HG03280 (cell line): ENCODE data around the gene ANXA8L1.
A peak's percentile ranks its signal among the peaks of the same experiment; 100 is the strongest.
"Not testable (repeated sequence)": the region's sequence is repeated elsewhere in the genome, so short reads cannot be mapped to it uniquely, and the experiment has no call there.

Experiments used
- ATAC-seq: cut with Tn5 transposase; IDR thresholded peaks from one replicate; pipeline ENCODE4 v1.9.1; 2021; ENCODE audit warnings: mild to moderate bottlenecking, moderate library complexity; ENCODE audit not compliant: unreplicated experiment

ANXA8L1 gene, protein sequence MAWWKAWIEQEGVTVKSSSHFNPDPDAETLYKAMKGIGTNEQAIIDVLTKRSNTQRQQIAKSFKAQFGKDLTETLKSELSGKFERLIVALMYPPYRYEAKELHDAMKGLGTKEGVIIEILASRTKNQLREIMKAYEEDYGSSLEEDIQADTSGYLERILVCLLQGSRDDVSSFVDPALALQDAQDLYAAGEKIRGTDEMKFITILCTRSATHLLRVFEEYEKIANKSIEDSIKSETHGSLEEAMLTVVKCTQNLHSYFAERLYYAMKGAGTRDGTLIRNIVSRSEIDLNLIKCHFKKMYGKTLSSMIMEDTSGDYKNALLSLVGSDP

DNA sequence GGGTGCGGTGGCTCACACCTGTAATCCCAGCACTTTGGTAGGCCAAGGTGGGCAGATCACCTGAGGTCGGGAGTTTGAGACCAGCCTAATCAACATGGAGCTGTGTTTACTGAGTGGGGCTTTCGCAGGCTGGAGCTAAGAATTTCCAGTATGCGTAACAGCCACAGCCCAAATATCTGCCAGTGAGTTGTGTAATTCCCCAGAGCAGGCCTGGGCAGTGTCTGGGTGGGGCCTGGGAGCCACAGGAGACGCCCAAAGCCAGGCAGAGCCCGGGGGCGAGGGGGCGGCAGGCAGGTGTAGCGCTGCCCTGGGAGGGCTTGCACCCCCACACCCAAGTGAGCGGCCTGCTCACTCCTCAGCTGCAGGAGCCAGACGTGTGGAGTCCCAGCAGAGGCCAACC lies at the start of gene ANXA8L1:
ANXA8L1 (plus strand) TSS at position 371 of the 400 bp plus-strand sequence. CDS start 76 bp downstream, outside the sequence.
- ATAC-seq: not testable (repeated sequence)

DNA sequence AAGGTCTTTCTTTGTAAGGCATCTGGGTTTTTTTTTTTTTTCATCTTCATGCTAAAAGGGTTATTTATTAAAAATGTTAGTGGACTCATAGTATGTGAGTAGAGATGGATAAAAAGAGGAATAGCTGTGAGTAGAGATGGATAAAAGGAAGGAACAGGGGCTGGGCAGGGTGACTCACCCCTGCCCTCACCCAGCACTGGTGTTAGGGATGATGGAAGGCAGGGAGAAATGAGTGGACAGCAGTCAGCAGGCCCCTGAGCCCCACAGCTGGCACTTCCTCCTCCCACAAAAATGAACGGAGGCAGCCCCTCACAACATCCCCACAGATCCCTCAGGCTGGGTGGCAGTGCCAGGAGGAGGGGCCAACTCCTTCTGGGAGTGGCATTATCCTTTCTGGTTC lies 49.5 kb upstream of the ANXA8L1 start:
- no peak for ATAC-seq

DNA sequence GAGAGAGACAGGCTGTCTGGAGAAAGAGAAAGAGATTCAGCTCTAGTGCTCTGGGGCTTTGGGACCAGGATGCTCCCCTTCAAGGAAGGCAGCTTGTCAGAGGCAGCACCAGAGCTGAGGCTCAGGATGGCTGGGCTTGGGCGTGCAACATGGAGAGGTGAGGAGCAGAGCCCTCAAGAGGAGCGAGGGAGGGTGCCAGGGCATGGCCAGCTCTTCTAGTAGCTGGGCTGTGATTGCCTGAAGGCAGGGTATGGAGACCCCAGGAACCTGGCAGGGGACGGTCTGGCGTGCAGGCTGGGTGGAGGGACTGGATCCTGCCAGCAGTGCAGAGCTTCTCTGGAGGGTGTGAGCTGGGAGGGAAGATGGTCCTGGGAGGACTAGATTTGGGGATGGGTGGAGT lies 48.6 kb upstream of the ANXA8L1 start:
- ATAC-seq: no peak

DNA sequence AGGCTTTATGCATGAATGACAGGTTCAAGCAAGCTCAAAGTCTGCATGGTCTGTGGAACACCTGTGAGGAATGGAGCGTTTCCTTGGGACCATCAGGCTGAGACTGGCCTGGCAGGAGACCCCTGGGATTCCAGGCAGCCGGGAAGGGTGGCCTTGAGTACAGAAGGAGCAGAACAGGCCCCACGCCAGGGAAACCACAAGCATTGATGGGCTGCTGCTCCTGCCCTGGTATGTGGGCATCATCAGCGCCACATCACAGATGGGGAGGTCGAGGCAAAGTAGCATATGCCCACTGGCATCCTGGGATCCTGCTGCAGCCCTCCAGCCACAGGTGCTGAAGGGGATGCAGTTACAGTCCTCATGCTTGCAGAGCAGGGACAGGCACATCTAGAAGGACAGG lies 47.9 kb upstream of the ANXA8L1 start:
- no peak for ATAC-seq

DNA sequence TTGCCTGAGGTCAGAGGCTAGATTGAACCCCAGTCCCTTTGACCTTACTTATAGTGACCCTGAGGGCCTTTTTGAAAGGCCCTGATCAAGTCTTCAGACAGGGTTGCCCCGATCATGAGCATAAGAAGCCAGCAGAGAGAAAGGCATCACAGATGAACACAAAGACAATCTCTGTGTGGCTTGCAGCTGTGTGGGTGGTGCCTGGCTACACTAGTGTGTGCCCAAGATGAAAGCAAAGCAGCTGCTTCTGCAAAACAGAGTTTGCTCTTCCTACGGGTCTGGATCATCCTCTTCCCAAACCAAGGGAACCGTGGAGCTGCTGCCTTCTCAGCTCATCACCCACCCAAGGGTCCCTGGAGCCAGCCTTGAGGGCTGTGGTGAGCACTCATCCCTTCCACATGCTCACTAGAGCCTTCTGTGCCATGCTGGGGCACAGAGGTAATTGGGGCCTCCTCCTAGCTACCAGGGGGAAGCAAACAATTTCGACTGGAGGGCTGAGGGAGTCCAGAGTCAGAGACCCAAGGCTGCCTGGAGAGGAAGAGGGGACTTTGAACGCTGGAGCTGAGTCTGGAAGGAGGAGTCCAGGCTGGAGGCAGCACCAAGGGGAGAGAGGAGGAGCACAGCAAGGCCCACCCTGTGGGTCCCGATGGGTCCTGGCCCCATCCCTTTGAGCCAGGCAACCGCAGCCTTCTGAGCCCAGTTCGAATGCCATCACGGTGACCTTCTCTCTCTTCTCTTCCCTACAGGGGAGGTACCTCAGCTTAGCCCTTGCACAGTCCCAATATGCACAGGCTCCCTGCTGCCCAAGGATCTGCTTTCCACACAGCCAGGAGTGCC lies 46.5 kb upstream of the ANXA8L1 start:
- ATAC-seq: no peak

DNA sequence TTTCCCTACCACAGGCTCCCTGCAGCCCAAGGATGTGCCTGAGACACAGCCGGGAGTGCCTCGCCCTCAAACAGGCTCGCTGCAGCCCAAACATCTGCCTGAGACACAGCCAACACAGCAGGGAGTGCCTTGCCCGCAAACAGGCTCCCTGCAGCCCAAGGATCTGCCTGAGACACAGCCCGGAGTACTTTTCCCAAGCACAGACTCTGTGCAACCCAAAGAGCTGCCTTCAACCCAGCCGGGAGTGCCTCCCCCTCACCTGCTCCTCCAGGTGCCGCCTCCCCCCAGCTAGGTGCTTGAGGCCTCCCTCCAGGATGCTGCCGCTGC lies 45.9 kb upstream of the ANXA8L1 start:
- ATAC-seq: no peak

DNA sequence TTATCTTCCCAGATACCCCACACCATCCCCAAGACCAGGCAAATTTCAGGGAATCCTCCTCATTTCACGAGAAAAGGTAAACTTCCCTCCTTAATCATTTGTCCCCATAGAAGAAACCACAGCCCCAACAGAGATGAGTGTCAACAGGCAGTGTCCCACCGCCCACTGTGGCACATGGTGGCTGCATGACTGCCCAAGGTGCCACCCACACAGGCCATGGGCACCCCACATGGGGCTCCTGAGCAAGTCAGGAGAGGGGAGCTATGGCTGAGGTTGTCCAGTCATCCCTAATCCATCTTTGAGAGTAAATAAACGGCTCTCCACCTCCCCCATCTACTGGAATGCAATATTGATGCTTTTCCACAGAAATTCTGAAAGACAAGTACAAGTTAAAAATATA lies 44.7 kb upstream of the ANXA8L1 start:
- no peak for ATAC-seq

DNA sequence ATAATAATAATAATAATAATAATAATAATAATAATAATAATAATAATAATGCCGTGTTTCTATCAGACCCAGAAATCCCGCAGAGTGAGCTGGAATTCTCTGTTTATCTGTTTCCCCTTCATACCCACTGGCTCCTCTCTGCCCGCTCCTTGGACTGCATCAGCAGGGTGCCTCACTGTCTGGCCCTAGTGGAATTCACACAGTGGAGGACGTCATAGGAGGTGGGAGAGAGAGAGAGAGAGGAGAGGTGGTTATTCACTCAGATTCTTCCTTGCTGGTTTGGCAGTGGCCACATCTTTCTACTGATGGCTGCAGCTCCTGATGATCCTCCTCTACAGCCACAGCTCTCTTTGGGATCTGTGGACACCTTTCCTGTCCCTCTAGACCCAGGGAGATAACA lies 10.1 kb upstream of the ANXA8L1 start:
- ATAC-seq: not testable (repeated sequence)

DNA sequence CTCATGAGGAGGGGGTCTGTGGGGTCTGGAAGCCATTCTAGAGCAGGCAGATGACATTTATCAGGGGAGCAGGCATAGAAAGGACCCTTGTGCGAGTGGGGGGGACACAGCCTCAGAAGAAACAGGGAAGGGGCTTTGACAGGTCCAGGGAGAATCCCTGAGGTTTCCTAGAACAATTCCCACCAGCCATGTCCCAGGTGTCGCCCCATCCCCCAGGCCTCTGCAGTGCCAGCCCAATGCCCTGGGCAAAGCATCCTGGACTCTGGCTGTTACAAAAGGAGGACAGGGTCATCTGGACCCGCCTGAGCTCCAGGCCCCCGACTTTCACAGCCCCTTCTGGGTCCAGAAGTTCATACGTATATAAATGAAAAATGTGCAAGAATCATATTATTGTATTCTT lies 8.4 kb upstream of the ANXA8L1 start:
- ATAC-seq: not testable (repeated sequence)

DNA sequence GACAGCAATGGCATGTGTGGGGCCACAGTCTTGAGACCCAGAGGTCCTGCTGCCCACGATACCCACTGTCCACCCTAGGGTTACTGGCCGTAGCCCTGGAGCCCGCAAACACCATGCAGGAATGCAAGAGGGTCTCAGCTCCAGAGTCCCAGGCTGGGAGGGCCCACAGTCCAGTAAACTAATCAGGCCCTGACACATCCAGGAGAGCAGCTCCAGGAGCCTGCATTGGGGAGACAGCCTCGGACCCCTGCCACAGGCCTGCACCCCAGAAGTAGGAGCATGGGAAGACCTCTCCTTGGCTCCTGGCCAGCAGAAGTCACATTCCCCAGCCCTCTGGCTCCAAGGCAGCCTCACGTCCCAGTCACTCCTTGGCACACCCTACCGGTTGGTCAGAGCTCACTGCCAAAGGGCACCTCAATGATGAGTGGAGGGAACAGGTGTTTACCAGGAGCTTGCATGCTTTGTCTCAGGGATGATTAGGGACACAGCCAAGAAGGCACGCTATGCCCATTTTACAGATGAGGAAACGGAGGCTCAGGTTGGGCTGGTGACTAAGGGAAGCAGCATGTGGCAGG lies 7.8 kb upstream of the ANXA8L1 start:
- ATAC-seq: not testable (repeated sequence)

DNA sequence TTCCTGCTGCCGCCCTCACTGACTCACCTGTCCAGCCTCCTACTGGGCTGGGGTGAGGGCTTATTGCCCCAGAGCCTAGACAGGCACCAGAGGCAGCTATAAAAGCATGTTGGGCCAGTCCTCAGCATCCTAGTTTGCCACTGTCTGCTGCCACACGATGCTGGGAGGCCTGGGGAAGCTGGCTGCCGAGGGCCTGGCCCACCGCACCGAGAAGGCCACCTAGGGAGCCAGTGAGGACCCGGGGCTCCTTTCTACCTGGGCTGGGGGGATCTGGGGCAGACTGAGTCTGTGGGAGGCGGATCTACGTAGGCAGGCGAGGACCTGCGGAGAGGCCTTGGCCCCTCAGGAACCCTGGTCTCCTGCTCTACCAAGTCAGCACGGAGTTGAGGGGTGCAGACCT lies 6.6 kb upstream of the ANXA8L1 start:
- ATAC-seq: not testable (repeated sequence)

DNA sequence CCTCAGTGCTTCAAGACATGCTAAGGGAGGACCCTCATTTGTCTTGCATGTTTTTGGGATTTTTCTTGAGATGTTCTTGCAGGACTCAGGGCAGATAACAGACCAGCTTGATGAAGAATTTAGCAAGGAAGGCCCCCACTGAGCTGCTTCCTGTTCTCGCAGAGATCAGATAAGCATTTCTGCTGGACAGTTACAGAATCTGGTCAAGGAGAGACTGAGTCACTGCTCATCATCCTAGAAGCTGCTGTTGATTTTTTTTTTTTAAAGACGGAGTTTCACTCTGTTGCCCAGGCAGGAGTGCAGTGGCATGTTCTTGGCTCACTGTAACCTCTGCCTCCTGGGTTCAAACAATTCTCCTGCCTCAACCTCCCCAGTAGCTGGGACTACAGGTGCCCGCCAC lies 1.2 kb upstream of the ANXA8L1 start:
- not testable (repeated sequence) for ATAC-seq

DNA sequence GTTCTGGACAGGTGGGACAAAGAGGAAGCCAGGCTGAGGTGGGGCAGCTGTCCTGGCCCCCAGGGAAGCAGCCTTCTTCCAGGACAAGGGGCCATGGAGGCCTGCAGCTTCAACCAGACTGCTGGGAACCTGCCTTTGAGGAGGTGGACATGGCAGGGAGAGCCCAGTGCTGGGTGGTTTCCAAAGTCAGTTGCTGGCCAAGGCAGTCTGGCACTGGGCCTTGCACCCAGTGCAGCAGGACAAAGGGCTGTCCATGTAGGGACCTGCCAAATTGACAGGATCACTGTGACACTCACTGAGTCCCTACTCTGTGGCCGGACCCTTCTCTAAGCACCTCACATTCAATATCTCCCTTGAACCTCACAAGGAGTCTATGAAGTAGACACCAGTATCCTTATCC lies 1.4 kb downstream of the ANXA8L1 start:
- ATAC-seq: not testable (repeated sequence)

DNA sequence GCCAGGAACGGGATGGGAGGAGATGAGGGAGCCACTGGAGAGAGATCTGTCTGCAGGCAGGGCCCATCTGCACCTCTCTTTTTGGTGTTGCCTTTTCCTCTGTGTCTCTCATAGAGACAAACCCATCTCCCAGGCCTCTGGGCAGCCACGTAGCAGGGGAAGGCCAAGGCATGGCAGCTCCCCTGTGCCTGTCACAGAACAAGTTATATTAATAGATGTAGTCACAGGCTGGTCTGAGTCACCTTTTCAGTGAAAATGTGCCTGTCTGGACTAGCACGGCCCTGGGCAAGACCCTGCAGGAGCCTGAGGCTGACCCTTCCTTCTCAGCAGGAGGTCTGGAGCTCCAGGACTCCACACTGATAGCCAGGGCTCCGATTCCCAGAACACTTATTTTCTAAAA lies 2.1 kb downstream of the ANXA8L1 start:
- not testable (repeated sequence) for ATAC-seq

DNA sequence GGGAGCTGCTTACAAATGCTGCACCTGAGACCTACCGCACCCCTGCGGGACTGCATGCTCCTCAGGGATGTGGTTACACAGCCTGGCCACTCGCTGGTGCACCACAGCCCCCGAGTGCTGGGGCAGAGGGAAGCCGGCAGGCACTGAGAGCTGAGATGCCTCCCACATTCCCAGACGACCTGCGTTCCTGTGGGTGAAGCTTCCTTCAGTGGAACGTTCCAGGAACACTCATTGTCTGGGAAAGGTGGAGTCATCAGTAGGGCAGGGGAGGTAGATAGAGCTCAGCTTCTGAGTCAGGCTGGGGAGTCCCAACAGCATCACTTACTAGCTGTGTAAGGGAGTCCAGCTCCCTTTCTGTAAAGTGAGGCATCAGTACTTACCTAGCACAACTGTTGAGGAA lies 2.5 kb downstream of the ANXA8L1 start:
- not testable (repeated sequence) for ATAC-seq

DNA sequence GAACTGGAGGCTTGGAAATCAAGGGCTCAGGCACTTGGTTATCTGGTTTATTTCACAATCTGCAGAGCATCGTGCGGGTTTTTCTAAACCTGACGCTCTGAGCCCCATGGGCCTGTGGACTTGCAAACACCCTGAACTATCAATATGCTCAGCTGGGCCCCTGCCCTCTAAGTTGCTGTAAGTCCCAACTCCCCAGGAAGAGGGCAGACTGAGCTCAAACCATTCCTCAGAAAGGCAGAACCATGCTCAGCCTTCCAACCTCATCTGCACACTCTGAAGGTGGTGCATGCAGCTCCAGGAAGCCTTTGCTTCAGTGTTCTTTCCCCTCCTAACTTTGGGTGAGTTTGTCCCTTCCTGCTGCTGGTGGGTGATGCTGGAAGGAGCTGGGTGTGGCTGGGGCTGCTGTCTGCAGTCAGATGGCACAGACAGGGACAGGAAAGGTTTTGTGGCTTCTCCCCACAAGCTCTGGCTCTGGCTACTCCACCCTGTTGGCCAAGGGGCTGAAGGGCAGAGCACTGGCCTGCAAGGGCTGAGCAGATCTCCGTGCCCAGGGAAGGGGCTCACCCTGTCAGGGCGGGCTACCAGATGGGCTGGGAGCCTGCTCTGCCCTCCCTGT lies 3.8 kb downstream of the ANXA8L1 start:
- ATAC-seq: not testable (repeated sequence)

DNA sequence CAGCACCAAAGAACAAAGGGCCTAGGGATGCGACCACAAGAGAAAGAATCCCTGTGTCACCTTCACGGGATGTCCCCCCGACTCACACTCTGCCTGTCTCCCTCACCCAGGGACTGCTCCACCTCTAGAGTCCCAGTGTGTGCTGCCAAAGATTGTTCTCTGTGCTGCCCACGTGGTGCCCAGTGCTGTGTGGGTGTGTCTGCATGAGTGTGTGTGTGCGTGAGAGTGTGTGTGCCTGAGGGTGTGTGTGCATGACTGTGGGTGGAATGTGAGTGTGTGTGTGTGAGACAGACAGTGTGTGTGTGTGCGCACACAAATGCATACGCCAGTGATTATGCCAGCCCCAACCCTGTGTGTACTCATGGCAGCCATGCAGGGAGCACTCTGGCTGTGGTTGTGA lies 10.3 kb downstream of the ANXA8L1 start:
- ATAC-seq: not testable (repeated sequence)

DNA sequence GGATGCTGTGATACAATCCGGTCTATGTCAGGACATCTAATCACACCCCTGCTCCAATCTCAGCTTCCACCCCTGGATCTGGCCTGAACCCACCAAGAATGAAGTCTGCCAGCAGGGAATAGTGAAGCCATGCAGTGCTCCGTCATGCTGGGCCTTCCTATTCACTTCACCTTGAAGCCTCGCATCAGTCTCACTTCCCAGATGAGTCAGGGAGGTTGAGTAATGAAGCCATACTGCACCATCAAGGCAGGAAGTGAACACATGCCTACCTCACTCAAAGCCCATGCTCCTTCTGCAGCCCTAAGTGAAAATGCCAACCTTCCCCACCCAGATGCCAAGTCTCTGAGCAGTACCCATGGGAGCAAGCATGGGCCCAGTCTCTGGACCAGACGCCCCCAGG lies 11.1 kb downstream of the ANXA8L1 start:
- ATAC-seq: peak; percentile 62

DNA sequence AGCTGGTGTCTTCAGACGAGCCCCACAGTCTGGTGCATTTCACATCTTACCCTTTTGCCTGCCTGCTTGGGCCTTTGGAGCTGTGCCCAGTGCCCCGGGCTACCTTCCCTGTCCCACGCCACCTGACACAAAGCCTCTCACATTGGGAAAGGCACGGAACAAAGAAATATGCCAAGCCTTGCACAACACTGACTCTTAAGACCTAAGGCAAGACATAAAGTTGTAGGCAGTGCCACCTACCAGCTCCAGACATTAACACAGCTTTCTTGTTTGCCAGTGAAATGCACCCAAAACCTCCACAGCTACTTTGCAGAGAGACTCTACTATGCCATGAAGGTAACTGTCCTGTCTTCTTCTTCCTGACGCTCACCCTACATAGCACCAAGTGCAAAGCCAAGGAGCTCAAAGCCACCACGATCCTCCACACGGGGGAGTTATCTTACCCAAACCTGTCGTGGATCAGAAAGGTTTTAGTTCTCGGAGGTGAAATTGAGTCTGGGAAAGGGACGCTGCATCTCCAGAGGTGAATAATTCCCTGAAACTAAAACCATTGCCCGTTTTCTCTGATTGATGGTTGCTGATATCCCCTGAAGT lies 11.8 kb downstream of the ANXA8L1 start:
- not testable (repeated sequence) for ATAC-seq

DNA sequence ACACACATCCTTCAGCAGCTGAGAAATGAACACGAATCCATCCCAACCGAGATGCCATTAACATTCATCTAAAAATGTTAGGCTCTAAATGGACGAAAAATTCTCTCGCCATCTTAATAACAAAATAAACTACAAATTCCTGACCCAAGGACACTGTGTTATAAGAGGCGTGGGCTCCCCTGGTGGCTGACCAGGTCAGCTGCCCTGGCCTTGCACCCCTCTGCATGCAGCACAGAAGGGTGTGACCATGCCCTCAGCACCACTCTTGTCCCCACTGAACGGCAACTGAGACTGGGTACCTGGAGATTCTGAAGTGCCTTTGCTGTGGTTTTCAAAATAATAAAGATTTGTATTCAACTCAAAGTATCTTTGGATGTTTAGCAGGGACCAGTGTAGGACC lies 15.8 kb downstream of the ANXA8L1 start:
- ATAC-seq: not testable (repeated sequence)
